GM20000 (cell line): ENCODE results near the gene DNAL1.

Experiments
- DNase-seq: peaks from one replicate; pipeline ENCODE4 v3.0.0; 2012; ENCODE audit warnings: low spot score
- TF ChIP-seq, protein P1 (sequence below): IDR thresholded peaks from 2 replicates; pipeline ENCODE4 v1.5.1; 2012; ENCODE audit warnings: mild to moderate bottlenecking, control low read depth; ENCODE audit errors: extremely low read depth, missing control alignments

The DNAL1 gene

DNA sequence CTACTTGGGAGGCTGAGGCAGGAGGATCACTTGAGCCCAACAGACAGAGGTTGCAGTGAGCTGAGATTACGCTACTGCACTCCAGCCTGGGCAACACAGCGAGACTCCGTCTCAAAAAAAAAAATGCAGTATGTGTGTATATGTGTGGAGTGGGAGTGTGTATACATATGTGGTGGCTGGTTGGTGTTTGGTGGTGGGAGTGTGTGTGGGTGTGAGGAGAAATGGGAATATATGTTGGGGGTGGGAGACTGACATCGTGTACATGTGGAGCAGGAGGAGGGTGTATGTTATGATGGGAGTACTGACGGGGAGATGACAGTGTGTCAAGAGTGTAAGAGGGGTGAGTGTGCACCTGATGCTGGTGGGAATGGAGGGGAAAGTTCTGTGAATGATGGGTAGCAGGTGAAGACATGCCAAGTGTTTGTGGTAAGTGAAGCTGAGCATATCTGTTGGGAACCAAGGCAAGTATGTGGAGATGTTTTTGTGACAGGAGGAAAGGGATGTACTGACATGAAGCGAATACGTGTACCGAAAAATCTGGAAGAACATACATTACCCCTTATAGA, 65.2 kb downstream of the DNAL1 start:
- DNase-seq, result no peak
- TF ChIP-seq, protein P1, sequence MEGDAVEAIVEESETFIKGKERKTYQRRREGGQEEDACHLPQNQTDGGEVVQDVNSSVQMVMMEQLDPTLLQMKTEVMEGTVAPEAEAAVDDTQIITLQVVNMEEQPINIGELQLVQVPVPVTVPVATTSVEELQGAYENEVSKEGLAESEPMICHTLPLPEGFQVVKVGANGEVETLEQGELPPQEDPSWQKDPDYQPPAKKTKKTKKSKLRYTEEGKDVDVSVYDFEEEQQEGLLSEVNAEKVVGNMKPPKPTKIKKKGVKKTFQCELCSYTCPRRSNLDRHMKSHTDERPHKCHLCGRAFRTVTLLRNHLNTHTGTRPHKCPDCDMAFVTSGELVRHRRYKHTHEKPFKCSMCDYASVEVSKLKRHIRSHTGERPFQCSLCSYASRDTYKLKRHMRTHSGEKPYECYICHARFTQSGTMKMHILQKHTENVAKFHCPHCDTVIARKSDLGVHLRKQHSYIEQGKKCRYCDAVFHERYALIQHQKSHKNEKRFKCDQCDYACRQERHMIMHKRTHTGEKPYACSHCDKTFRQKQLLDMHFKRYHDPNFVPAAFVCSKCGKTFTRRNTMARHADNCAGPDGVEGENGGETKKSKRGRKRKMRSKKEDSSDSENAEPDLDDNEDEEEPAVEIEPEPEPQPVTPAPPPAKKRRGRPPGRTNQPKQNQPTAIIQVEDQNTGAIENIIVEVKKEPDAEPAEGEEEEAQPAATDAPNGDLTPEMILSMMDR, result no peak

DNA sequence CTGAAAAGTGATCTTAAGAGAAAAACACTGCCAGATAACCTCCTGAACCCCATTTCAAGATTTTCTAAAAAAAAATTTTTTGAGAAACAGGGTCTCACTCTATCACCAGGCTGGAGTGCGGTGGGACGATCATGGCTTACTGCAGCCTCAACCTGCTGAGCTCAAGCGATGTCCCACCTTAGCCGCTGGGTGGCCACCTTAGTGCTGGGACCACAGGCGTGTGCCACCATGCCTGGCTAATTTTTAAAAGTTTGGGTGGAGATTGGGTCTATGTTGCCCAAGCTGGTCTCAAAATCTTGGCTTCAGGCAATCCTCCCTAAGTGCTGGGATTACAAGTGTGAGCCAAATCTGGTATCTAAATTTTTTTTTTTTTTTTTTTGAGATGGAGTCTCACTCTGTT, 66.0 kb downstream of the DNAL1 start:
- no peak for DNase-seq
- TF ChIP-seq, protein P1, result no peak

DNA sequence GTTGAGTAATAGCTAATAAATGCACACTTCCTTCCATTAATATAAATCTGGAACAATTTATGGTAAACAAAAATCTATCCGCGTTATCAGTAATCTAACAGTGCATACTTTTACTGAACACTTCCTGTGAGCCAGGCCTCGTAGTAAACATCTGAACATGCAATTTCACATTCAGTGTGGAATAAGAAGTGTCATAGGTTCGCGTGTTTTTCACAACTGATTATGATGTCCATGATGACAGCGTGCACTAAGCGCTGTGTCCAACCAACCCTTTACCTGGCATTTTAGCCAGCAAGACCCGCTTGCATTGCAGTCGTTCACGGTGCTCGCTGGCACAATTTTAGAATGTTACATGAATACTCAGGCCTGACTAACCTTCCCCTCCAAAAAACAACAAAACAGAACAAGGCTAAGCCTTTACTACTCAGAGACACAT, 67.3 kb downstream of the DNAL1 start:
- DNase-seq, result no peak
- TF ChIP-seq, protein P1, result no peak

DNA sequence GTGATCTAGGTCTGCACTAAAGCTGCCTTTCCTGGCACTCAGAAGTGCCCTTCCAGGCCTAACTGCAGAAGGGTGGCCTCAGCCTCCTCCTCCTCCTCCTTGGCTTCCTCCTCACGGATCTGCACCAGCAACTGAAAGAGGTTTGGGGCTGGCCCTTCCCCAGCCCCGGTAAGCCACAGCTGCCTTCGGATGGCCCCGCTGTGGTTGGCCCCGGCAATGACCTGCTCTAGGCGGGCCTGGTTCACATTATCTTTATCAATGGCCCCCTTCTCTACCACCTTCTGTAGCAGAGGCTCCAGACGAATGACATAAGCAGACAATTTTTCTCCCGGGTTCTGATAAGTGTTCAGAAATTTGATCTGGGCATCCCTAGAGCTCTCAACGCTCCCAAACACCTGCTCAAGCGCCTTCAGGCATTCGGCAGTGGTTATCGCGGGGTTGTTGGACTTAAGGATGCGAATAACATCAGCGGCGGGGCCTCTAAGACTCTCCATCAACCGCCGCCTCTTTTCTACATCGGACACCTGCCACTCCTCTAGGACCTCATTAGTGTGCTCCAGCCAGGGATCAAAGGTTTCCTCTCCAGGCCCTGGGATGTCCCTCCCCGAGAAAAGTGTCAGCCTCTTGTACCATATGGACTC, 67.9 kb downstream of the DNAL1 start:
- peak; percentile 75 for DNase-seq
- TF ChIP-seq, protein P1, result no peak

DNA sequence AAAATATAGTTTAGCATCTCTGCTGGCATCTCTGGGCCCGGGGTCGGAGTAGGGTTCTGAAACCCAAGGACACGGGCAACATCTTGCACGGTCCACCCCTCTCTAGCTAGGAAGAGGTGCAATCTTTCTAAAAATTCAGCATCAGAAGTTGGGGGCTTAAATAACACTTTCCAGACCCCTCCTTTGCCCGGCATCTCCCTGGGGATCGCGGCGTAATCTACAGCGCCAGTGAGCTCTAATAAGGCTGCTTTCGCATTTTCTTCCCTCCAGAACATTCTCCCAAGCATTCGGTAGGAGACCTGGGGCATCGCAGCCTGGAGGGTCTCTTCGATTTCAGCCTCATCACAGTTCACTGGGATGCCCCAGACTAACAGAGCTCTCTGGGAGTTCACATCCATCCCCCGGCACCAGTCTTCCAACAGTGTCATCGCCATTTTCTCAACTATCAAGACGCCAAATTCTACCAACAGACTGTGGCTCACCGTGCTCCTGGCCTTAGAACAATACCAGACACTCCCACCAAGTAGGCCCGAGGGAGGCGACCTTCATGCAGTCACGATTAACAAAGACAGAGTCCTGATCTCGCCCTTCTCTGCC, 68.5 kb downstream of the DNAL1 start:
- DNase-seq, result no peak
- TF ChIP-seq, protein P1, result no peak

DNA sequence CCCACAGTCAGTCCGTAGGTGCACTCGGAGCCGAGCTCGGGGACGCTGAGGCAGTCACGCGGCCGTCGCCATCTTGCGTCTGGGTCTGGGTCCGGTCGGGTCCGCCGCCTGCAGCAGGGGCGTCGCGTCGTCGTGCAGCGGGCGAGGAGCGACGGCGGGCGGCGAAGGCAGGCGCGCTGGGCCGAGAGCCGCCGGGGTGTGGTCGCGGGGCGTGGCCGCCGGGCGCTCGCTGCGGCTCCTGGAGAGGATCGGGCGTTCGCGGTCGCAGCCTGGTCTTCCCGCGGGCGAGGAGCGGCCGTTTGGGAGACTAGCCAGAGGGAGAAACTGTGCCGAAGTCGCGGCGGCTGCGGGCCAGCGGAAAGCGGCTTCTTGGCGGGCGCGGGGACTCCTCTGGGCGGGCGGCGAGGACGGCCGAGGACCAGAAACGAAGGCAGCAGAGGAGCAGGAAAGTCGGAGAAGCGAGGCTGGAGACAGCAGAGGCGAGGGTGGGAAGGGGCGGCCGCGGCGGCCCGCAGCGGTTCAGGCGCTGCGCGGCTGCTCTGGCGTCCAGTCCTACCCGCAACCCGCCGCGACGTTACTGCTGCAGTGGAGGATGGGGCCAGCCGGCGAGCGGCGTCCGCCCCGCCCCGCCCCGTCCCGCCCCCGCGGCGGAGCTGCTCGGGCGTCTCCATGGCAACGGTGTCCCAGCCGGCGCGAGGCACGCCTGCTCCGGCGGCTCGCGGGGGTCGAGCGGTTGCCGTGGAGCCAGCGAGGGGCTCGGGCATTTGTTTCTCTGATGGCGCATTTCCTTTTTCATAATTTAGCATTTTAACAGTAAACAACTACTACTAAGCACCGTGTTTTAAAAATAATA, 69.2 kb downstream of the DNAL1 start, which contains the start of gene PNMA1:
Gene PNMA1, minus strand, starts transcription at position 582 of the 853 bp plus-strand sequence. CDS start 745 bp downstream, outside the sequence.
- TF ChIP-seq, protein P1, result no peak
- DNase-seq, result peak; percentile 98
